ENCODE data around the gene ZNG1A.
"Not testable (repeated sequence)": the region's sequence is repeated elsewhere in the genome, so short reads cannot be mapped to it uniquely, and the experiment has no call there.

ZNG1A gene

DNA sequence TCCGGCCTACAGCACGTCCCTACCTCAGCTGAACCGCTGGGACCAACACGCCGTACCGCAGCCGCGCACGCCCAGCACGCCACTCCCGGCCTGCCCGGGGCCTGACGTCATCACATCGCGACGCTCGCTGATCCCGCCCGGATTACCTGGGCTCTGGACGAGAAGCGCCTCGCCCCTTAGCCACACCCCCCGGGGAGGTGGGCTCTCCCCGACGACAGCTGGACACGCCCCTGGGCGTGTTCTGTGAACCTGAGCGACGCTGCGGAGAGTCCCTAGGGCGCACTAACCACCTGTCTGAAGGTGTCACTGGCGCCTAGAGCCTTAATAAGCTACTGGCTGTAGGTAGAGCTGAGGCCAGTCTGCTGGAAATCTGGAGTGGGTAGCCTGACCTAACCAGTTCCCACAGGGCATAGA lies at the start of gene ZNG1A:
Gene ZNG1A (minus strand): TSS at position 87 of the 414 bp plus-strand sequence. CDS start 87 bp downstream, outside the sequence.
- DNase-seq (ENCODE audit: low read depth): not testable (repeated sequence)
- H3K4me3 ChIP-seq (replicated peaks; ENCODE audit: low read depth, low read length): peak within 1 kb of the TSS; percentile 45

DNA sequence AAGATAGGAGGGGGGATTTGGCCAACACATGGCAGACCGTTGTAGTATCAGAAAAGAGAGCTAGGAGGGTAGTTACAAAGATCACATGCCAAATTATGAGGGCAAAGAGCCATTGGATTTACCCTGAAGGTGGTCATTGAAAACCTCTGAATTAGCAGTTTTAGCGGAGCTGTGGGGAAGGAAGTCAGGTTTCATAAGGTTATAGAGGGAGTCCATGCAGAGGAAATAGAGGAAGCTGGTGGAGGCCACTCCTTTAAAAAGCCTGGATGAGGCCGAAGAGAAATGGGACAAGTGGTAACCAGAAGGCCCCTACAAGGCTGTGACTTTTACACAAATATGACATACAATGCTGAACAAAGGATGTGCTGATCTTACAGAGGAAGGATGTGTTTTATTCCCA lies 49.0 kb upstream of the ZNG1A start:
- TF ChIP-seq, protein P1, sequence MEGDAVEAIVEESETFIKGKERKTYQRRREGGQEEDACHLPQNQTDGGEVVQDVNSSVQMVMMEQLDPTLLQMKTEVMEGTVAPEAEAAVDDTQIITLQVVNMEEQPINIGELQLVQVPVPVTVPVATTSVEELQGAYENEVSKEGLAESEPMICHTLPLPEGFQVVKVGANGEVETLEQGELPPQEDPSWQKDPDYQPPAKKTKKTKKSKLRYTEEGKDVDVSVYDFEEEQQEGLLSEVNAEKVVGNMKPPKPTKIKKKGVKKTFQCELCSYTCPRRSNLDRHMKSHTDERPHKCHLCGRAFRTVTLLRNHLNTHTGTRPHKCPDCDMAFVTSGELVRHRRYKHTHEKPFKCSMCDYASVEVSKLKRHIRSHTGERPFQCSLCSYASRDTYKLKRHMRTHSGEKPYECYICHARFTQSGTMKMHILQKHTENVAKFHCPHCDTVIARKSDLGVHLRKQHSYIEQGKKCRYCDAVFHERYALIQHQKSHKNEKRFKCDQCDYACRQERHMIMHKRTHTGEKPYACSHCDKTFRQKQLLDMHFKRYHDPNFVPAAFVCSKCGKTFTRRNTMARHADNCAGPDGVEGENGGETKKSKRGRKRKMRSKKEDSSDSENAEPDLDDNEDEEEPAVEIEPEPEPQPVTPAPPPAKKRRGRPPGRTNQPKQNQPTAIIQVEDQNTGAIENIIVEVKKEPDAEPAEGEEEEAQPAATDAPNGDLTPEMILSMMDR (IDR thresholded peaks at IDR 0.05; ENCODE audit: low read length, missing control alignments): no peak
- H3K4me3 ChIP-seq (replicated peaks; ENCODE audit: low read depth, low read length): no peak overlapping the region
- no peak for DNase-seq (ENCODE audit: low read depth)

DNA sequence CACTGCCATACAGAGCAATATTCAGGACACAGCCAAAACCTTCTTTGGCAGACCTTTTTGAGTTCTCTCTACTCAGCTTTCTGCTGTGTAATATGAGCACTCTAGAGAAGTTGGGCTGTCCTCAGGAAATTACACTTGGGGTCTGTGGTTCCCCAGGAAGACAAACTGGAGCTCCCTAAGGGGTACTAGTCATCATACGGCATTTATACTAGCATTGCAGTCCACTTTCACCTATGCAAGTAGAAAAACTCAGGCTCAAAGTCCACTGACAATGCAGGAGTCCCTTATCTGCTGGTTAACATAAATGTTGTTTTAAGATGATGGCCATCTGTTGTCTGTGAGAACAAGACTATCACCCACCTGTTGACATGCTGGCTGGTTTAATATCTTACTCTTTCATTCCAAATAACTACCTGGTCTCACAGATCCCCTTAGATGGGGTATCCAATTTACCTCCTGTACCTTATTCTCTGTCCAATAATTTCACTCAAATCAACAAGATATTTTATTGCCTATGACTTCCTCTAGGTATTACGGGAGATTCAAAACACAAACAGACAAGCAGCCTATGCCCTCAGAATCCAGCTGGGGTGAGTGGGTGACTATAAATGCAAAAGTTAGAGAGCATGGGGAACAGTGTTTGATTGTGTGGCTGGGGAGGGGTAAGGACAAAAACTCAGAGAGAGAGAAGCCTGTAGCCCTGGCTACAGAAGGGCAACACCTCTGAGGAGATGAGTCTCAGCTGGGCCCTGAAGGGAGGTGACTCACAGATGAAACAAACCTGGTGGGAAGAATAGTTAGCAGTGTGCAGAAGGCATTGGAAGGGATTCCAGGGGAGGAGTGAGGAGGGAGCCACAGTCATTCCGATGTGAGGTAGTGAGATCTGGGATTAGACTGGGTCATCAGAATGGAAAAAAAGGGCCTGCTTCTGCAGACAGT lies 46.0 kb upstream of the ZNG1A start:
- TF ChIP-seq, protein P1 (IDR thresholded peaks at IDR 0.05; ENCODE audit: low read length, missing control alignments): no peak
- DNase-seq (ENCODE audit: low read depth): peak; percentile 3
- H3K4me3 ChIP-seq (replicated peaks; ENCODE audit: low read depth, low read length): no peak overlapping the region

DNA sequence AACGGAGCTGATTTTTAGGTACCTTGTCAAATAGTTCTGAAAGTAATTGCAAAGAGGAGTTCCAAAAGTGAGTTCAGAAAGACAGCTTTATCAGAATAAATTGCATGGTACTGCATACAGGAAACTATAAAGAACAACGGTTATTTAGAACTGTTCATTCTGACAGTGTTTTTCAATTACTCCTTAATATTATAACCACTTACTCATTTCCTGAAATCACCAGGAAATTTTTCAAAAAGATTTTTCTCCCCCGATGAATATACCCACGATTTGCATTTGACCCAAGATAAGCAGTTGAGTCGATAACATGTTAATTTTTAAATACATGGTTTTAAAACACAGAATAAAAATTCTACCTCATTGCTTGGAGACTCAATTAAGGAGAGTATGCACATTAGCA lies 45.2 kb upstream of the ZNG1A start:
- DNase-seq (ENCODE audit: low read depth): no peak
- H3K4me3 ChIP-seq (replicated peaks; ENCODE audit: low read depth, low read length): no peak overlapping the region
- TF ChIP-seq, protein P1 (IDR thresholded peaks at IDR 0.05; ENCODE audit: low read length, missing control alignments): no peak

DNA sequence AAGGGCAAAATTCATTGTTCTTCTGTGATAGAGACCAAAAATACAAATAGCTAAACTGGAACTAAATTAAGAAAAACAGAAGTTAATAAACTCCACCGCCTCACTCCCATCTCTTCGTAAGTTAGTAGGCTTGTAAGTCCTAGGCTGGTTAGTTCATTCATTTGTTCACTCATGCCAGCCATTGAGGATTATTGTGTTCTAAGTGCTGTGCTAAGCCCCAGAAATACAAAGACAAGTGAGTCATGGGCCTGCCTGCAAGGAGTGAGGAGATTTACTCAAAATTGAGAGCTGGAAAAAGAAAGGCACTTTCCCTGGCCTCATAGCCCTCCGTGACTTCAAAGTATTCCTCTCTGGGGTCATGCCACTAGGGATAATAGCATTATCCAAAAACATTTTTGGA lies 44.3 kb upstream of the ZNG1A start:
- TF ChIP-seq, protein P1 (IDR thresholded peaks at IDR 0.05; ENCODE audit: low read length, missing control alignments): no peak
- no peak for DNase-seq (ENCODE audit: low read depth)
- no peak overlapping the region for H3K4me3 ChIP-seq (replicated peaks; ENCODE audit: low read depth, low read length)

DNA sequence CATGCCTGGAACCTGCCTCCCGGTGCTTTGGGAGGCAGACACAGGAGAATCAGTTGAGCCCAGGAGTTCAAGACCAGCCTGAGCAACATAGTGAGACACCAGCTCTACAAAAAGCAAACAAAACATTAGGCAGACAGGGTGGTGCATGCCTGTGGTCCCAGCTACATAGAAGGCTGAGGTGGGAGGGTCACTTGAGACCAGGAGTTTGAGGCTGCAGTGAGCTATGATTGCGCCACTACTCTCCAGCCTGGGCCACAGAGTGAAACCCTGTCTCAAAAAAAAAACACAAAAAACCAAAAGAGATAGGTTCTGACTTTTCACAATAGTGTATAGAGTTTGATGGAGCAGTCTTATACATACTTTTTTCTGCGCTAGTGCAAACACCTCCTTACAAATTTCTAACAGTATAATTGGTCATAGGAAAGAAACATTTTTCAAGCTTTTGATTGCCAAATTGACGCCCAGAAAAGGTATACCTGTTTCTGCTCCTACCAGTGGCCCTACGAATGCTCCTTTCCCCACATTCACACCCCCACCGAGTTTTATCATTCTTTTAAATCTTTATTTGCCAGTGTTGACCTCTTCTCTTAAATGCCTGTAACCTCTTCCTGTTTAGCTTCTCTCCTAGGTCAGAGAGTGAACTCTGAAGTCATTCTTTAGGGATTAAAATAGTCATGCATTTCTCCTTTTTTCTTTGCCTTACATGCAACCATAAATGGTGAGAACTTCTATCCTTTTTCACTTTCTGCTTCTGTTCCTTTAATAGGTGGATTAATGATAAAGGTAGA lies 43.3 kb upstream of the ZNG1A start:
- no peak for DNase-seq (ENCODE audit: low read depth)
- no peak overlapping the region for H3K4me3 ChIP-seq (replicated peaks; ENCODE audit: low read depth, low read length)
- TF ChIP-seq, protein P1 (IDR thresholded peaks at IDR 0.05; ENCODE audit: low read length, missing control alignments): no peak

DNA sequence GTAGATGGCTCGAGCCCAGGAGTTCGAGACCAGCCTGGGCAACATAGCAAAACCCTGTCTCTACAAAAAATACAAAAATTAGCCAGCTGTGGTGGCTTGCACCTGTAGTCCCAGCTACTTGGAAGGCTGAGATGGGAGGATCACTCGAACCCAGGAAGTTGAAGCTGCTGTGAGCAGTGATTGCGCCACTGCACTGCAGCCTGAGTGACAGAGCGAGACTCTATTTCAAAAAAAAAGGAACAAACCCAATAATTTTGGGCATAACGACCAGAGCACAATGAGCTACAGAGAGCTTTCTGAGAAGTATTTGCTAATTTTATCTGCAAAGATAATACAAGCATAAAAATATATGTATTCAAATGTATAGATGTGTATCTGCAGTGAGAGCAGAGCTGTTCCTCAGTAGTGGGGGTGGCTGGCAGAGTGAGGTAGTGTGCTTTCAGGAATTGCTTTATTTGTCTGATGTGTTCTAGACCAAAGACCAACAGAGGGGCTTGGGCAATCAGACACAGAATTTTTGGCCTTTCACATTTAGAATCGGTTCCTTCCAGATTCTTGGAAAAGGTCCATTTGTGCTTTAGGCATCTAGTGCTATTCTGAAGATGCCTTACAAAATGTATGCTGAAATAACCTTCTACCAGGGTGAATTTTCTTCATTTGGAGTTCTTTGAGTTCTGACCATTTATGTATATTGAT lies 41.0 kb upstream of the ZNG1A start:
- DNase-seq (ENCODE audit: low read depth): no peak
- TF ChIP-seq, protein P1 (IDR thresholded peaks at IDR 0.05; ENCODE audit: low read length, missing control alignments): no peak
- no peak overlapping the region for H3K4me3 ChIP-seq (replicated peaks; ENCODE audit: low read depth, low read length)

DNA sequence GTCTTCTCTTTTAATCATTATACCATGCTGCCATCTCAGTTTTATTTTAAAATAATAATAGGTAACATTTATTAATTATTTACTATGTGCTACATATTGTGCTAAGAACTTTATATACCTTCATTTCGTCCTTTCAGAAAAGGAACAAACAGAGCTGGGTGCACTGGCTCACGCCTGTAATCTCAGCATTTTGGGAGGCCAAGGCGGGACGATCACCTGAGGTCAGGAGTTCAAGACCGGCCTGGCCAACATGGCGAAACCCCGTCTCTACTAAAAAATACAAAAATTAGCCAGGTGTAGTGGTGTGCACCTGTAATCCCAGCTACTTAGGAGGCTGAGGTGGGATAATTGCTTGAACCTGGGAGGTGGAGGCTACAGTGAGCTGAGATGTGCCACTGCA lies 40.2 kb upstream of the ZNG1A start:
- DNase-seq (ENCODE audit: low read depth); H3K4me3 ChIP-seq (replicated peaks; ENCODE audit: low read depth, low read length): not testable (repeated sequence)

Measured in fibroblast of pulmonary artery (primary cell).